NB4 (cell line): ENCODE results near the gene HNRNPU.

Experiments used
- DNase-seq: peaks from one replicate; pipeline ENCODE4 v3.0.0; 2010; ENCODE audit warnings: low read depth
- H3K4me3 ChIP-seq: one replicate; pipeline ENCODE4 v1.5.1; 2011; ENCODE audit warnings: mild to moderate bottlenecking, low read depth, low read length, moderate library complexity
- CTCF ChIP-seq: IDR thresholded peaks from one replicate; pipeline ENCODE4 v1.5.1; 2012; ENCODE audit warnings: low read depth, low read length
- MYC ChIP-seq: IDR thresholded peaks from 2 replicates; pipeline ENCODE4 v1.6.1; 2011; ENCODE audit warnings: low read depth, low read length
- POLR2A ChIP-seq: IDR thresholded peaks from 2 replicates; pipeline ENCODE4 v1.6.1; 2011; ENCODE audit warnings: mild to moderate bottlenecking; ENCODE audit not compliant: insufficient read length; ENCODE audit errors: extremely low read depth
- TF ChIP-seq, protein P1 (sequence below): IDR thresholded peaks from 2 replicates; pipeline ENCODE4 v1.6.1; 2011; ENCODE audit warnings: low read depth, low read length

Gene HNRNPU

DNA sequence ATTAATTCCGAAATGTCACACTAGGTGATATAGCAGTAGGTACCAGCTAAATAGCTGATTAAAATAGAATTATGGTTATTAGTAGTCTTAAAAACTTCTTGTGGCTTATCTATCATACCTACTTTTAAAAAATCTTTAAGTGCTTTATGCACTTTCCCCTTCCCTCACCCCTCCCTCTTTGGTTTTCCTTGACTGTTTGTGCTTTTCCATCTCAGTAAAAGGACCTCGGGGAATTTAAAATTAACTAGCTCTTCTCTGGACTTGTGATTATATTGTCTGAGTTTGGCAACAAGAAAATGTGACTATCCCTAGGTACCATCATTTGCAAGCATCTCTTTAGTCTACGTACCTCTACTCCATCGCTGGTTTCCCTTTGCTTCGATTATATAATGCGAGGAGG, 17.7 kb downstream of the HNRNPU start:
- DNase-seq, result no peak
- H3K4me3 ChIP-seq, result no peak overlapping the region
- TF ChIP-seq CTCF (no peak), MYC (no peak), POLR2A (no peak)
- TF ChIP-seq, protein P1, sequence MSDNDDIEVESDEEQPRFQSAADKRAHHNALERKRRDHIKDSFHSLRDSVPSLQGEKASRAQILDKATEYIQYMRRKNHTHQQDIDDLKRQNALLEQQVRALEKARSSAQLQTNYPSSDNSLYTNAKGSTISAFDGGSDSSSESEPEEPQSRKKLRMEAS, result no peak

DNA sequence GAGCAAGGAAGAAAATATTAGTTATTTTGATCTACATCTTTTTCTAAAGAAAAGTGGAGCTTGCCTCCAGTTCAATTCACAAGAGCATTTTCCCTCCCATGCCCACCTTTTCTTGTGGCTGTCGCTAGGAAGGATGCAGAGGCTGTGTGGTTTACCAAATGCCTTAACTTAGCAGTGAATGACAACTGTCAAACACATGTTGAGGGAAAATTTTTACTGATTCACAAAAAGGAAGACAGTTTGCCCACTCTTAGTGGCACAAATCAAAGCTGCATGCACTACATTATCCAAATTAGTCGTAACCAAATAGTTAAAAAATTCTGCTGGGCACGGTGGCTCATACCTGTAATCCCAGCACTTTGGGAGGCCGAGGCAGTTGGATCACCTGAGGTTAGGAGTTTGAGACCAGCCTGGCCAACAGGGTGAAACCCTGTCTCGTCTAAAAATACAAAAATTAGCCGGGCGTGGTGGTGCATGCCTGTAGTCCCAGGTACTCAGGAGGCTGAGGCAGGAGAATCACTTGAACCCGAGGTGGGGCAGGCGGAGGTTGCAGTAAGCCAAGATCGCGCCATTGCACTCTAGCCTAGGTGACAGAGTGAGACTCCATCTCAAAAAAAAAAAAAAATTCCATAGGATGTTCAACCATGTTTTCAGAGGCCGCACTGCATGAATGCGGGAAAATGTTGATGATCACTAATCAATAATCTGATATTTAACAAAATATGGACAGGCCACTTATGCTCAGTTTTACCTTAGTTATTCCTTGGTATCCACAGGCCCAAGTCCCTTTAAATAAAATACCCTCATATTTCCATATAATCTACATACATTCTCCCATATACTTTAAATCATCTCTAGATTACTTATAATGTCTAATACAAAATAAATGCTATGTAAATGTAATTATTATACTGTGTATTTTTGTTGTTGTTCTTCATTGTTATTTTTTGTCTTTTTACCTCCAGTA, 19.9 kb downstream of the HNRNPU start:
- no peak for DNase-seq
- TF ChIP-seq MYC (no peak), CTCF (no peak), POLR2A (no peak)
- TF ChIP-seq, protein P1, result no peak
- H3K4me3 ChIP-seq, result no peak overlapping the region

- H3K4me3 ChIP-seq, result no peak overlapping the region
- TF ChIP-seq POLR2A, result no peak
- no peak for TF ChIP-seq MYC
- TF ChIP-seq, protein P1, result no peak
- TF ChIP-seq CTCF, result no peak
- no peak for DNase-seq
Measured at GRCh38 chr1:244843148-244843978, 21.0 kb downstream of the HNRNPU start.

GRCh38 chr1:244841273-244841927, 22.9 kb downstream of the HNRNPU start:
- DNase-seq, result no peak
- H3K4me3 ChIP-seq, result no peak overlapping the region
- TF ChIP-seq, protein P1, result no peak
- TF ChIP-seq CTCF, result no peak
- TF ChIP-seq POLR2A, result no peak
- no peak for TF ChIP-seq MYC

DNA sequence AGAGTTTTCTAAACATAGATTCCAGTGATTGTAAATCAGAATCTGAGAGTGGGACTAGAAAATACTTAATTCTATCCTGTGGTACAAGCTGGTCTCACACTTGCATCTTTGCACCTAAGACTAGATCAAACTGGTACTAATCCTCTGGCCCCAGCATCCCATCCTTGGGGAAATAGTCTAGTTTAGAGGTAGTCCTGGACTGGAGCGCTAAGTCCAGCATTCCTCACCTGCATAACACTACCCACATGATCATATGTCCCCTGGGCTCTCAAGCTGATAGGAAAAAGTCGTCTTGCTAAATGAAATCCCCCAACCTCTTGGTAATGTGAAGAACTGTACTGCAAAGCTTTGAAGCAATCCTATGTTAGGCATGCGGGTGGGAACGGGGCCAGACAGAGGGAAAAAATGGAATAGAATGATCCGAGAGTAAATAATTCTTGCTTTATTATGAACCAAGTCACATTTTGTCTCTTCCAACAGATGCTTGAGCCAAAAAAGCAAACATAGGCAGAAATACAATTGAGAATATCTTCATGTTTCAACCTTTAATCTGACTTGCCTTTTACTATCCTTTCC, 24.0 kb downstream of the HNRNPU start:
- no peak for DNase-seq
- TF ChIP-seq, protein P1, result no peak
- TF ChIP-seq POLR2A (no peak), MYC (no peak), CTCF (no peak)
- no peak overlapping the region for H3K4me3 ChIP-seq
